Activated CD8-positive, alpha-beta memory T cell treated with anti-CD3 and anti-CD28 coated beads for 36 hours (primary cell): ENCODE data around the gene ZNF622. TPM values are rescaled to one million over a fixed set of nuclear protein-coding genes. Genes with fewer than 3 reads are reported as not detected.
"Not testable (repeated sequence)": the region's sequence is repeated elsewhere in the genome, so short reads cannot be mapped to it uniquely, and the experiment has no call there.

Experiments used
- CTCF ChIA-PET: fragments of 350-600 bp; sonication (Branson Sonifier 250); formaldehyde crosslinking; loops from one replicate; lab custom pipeline; 2021; ENCODE audit warnings: antibody characterized with exemption; lab: Charles Lee
- POLR2A ChIA-PET: fragments of 350-600 bp; sonication (Branson Sonifier 250); formaldehyde crosslinking; loops from one replicate; lab custom pipeline; 2021; ENCODE audit warnings: antibody characterized with exemption; lab: Charles Lee
- total RNA-seq, 2 experiments: library from RNA; stranded (reverse); gene quantifications; one replicate each; pipeline ENCODE4 v1.2.3, GENCODE V29; 2021

ZNF622 gene
- total RNA-seq, 2 experiments from 2014 or later = 42.1 to 45.0 TPM

- CTCF ChIA-PET = interaction anchor here (1.8 kb wide), 1 partner anchor 8 kb away, joined by 4 read pairs; no protein-coding TSS in a partner anchor
- POLR2A ChIA-PET = no interaction called here
These were observed 17.8 kb upstream of the ZNF622 start for GRCh38 chr5:16483361-16483760.

GRCh38 chr5:16482891-16483290 is 17.3 kb upstream of the ZNF622 start:
- ChIA-PET POLR2A (no interaction called here), CTCF (interaction anchor here (1.8 kb wide), 1 partner anchor 8 kb away, joined by 4 read pairs; no protein-coding TSS in a partner anchor)

DNA sequence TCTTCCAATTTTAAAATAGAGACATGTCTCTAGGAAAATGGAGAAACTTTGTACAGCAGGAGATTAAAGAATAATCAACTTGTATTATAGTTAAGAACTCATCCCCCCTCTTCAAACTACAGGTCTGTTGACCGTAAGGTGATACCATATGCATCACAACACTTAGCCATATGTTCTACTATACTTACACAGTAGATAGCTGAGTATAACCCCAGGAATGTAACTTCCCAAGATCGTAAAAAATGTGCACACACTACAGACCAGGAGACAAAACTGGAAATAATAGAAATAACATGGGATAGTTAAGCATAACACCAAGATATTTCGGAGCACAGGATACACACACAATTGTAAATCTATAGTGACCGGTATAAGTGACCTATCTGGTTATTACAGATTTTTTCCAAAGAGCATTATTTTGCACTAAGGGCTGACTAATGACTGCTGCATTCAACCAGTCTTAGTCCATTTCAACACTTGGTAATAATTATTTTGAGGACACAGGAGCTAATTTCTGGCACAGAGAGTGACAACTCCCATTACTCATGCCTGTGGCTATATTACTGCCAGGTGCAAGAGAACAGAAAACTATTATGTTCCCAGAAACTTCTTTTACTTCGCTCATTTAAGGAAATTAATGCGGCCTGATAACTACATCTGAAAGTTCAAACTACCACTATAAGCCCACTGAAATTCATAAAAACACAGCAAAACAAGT is 15.4 kb upstream of the ZNF622 start:
- CTCF ChIA-PET = interaction anchor here (1.5 kb wide), 1 partner anchor 16 kb away, joined by 3 read pairs; no protein-coding TSS in a partner anchor
- POLR2A ChIA-PET = no interaction called here

GRCh38 chr5:16480144-16480543 is 14.5 kb upstream of the ZNF622 start:
- POLR2A ChIA-PET = no interaction called here
- CTCF ChIA-PET = no interaction called here

DNA sequence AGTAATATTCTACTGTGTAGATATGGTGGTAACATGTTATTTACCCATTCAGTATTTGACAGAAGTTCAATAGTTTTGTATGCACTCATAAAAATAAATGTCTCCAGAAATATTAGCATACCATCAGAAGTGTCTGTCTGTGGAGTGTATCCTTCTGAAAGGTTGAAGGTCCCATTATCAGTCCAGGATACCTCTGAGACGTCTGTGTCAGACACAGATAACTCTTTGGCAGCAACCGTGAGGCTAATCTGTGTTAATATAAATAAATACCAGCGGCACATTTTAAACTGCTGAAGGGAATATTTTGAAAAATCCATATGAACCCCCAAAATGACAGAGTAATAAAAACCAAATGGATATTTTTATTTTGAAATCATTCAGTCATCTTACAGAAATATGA is 11.9 kb upstream of the ZNF622 start:
- CTCF ChIA-PET = no interaction called here
- POLR2A ChIA-PET = no interaction called here

DNA sequence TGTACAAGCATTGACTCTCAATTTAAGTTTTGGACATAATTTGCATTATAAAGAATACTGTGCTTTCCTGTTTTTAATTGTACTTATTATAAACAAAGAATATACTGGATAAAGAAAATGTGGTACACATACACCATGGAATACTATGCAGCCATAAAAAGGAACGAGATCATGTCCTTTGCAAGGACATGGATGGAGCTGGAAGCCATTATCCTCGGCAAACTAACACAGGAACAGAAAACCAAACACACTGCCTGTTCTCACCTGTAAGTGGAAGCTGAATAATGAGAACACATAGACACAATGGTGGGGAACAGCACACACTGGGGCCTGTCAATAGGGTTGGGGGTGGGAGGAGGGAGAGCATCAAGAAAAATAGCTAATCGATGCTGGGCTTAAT is 10.8 kb upstream of the ZNF622 start:
- POLR2A ChIA-PET = not testable (repeated sequence)

DNA sequence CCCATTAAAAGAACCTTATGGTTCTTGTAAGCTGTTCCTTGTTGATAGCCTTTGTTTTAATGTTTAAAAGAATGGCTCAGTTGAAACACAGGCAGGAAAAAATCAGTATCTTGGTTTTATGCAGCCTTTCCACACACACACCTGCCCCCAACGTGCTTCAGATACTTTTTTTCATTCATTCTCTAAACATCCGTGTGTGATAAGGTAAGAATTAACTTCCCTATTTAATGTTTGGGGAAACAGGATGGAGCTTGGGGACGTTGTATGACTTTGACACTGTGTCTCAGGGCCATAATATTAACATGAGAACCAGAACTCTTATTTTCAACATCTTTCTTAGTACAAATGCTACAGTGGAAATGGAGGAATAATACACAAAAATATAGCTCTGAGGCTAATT is 5.8 kb upstream of the ZNF622 start:
- CTCF ChIA-PET = interaction anchor here (1.4 kb wide), 1 partner anchor 81 kb away, joined by 3 read pairs; no protein-coding TSS in a partner anchor
- POLR2A ChIA-PET = no interaction called here

More for the DNA sequence above, 10.8 kb upstream of the ZNF622 start:
- CTCF ChIA-PET = interaction anchor here (0.6 kb wide), 1 partner anchor 27 kb away, joined by 3 read pairs; no protein-coding TSS in a partner anchor

DNA sequence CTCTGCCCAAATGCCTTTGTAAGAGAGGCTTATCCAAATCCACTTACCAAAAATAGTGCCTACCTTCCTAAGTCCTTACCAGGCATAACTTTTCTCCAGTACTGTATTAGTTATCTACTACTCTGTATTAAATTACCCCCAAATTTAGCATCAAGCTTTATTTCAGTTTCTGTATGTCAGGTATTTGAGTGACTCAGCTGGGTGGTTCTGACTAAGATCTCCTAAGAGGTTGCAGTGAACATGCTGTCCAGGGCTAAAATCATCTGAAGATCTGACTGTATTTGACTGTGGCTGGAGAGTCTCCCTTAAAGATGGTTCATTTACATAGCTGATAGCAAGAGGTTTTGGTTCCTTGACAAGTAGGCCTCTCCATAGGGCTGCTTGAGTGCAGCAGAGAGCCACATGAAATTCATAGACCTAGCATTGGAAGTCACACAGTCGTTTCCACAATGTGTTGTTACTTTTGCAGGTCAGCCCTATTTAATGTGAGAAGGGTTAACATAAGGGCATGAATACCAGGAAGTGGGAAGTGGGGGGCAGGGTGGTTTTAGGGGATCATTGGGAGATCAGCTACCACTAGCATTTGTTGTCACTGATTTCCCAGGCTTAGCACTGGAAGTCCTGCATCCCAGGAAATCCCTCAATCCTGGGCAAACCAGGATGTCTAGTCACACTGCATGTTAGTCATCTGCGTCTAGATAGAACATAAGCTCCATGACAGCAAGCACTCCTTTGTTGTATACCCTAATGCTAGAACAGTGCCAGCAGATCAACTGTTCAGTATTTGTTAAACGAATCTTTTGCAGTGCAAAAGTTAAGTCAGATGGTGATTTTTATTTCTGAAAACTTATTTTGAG is 2.0 kb upstream of the ZNF622 start:
- CTCF ChIA-PET = interaction anchor here (0.9 to 1.0 kb wide), 2 partner anchors 11 to 307 kb away, joined by 3 read pairs; no protein-coding TSS in a partner anchor
- POLR2A ChIA-PET = interaction anchor here (1.2 kb wide), 1 partner anchor 12 kb away, joined by 8 read pairs; no protein-coding TSS in a partner anchor

DNA sequence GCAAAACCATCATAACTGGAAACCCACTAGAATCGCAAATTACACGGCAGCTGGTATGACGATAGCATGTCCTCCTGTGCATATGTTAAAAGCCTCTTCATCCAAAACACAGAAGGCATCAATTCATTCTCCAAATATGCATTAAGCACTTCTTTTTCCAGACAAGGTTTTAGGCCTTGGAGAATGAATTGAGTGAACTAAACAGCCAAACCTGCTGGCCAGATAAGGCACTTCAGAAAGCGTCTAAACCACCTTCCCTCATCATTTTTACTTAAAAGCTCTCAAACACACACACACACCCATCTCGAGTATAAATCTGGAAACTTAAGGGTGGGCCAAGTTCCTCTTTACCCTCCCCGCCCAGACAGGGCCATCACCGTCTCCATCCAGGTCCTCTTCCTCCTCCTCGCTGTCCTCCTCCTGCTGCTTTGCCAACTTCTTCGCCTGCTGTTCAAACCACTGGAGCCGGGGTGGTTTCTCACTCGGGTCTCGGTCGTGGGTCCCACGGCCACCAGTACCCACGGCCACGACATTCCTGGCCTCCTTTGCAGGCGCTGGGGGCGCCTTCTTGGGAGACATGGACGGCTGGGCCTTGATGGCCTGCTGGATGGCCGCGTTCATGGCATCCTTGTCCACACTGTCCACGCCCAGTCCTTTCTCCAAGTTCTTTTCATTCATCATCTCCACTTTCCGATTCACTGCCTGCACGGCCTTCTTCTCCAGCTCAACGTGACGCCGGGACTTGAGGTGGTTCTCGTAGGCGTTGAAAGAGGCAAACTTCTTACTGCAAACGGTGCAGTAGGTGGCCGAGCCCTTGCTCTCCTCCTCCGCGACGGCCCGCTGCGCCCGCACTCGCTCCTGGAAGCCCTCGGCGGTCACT is 696 bp downstream of the ZNF622 start:
- ChIA-PET CTCF (interaction anchor here (0.7 to 1.1 kb wide), 2 partner anchors 9 to 17 kb away, joined by 3 read pairs; no protein-coding TSS in a partner anchor), POLR2A (interaction anchor here (0.9 kb wide), 1 partner anchor 152 kb away, joined by 4 read pairs; the partner anchor contains the start of gene RETREG1)

DNA sequence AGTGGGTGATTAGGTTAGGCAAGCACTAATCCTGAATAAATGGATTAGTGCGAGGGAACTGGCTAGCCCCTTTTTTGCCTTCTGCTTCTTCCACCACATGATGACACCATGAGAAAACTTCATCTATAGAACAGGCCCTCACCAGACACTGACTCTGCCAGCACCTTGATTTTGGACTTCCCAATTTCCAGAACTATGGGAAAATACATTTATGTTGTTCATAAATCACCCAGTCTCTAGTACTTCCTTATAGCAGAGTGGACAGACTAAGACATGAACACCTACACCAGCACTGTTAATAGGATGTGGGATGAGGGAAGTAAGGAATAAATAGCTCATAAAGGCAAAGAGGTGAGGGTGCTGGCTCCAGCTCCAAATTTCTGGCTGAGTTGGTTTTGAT is 1.4 kb downstream of the ZNF622 start:
- ChIA-PET CTCF (interaction anchor here (1.1 kb wide), 1 partner anchor 8 kb away, joined by 3 read pairs; no protein-coding TSS in a partner anchor), POLR2A (interaction anchor here (0.9 kb wide), 1 partner anchor 152 kb away, joined by 4 read pairs; the partner anchor contains the start of gene RETREG1)

DNA sequence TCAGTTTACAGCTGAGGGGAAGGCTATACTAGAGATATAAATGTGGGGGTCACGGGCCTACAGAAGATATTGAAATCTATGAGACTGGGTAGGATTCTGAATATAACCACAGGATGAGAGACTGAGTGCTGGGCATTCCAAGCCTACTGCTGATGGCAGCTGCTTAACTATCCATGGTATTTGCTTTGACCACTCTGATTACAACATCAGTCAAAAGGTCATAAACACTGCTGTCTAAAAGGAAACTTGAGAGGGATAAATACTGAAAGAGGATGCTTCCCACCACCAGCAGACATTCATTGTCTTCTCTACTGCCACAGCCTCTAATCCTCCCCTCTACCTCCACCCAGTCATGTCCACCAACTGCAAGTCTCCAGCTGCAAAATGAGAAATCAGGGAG is 3.8 kb downstream of the ZNF622 start:
- ChIA-PET POLR2A (no interaction called here), CTCF (no interaction called here)

GRCh38 chr5:16461026-16461425 is 4.6 kb downstream of the ZNF622 start:
- ChIA-PET CTCF (no interaction called here), POLR2A (no interaction called here)

- ChIA-PET POLR2A (no interaction called here), CTCF (interaction anchor here (0.5 kb wide), 1 partner anchor 164 kb away, joined by 4 read pairs; no protein-coding TSS in a partner anchor)
These were observed 6.1 kb downstream of the ZNF622 start for GRCh38 chr5:16459451-16459850.

DNA sequence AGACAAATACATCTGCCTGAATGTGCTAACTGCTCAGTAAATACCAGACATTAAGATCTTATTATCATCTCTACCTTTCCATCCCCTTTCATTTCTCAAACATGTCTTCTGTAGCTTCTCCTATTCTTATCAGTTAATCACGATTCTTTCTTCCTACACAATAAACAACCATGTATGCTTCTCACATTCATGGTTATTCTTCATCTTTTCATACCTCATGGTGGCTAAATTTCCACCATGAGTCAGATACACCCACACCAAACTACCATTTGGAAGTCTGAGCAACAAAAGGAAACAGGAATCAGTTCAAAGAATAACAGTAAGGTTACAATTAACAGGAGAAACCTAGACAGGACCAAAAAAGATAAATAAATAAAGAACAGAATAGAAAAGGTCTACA is 7.7 kb downstream of the ZNF622 start:
- POLR2A ChIA-PET = no interaction called here
- CTCF ChIA-PET = interaction anchor here (0.9 to 1.3 kb wide), 3 partner anchors 11 to 297 kb away, joined by 3 read pairs; no protein-coding TSS in a partner anchor

DNA sequence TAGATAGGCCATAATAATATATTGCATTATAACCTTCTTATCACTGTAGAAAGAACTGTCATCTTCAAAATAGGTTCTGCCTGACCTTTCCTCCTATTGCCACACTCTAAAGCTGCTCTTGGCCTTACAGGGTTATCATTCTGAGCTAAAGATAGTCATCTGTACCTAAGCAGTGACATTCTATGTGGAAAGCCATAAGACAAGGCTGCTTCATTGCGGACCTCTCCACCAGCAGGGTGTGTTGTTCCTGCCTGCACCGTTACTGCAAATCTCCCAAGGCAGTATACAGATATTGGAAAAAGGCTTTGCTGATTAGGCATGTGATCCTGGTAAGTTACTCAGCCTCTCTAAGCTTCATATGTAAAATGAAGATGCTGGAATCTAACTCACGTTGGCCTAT is 8.1 kb downstream of the ZNF622 start:
- ChIA-PET CTCF (interaction anchor here (0.9 to 1.3 kb wide), 3 partner anchors 11 to 296 kb away, joined by 3 read pairs; no protein-coding TSS in a partner anchor), POLR2A (no interaction called here)

DNA sequence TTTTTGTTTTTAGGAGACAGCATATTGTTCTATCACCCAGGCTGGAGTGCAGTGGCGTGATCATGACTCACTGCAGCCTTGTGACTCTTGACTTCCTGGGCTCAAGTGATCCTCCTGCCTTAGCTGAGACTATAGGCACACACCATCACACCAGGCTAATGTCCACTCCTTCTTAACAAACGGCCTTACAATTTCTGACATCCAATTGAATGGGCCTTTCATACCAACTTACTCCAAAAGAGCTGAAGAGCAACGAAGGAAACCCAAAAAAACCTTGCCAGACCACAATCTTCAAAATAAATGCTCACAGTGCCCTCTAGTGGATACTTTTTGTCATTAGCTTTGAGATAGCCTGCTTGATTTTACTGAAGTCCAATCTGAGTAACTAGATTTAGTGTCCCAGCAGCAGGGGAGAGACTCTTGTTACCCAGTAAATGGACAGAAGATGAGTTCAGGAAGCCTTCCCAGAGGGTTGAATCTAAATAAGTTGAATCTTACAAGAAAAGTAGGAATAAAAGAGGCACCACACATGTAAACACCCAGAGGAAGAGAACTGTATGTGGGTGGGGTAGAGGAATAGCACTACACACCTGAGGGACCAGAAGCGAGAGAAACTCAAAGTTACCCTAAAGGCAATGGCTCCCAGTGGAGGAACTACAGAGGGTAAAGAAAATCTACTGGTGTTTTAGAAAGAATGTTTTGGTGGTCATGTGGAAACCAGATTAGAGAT is 9.3 kb downstream of the ZNF622 start:
- CTCF ChIA-PET = interaction anchor here (0.6 to 1.9 kb wide), 6 partner anchors 8 to 886 kb away, joined by 3 to 11 read pairs (median 3); no protein-coding TSS in a partner anchor

DNA sequence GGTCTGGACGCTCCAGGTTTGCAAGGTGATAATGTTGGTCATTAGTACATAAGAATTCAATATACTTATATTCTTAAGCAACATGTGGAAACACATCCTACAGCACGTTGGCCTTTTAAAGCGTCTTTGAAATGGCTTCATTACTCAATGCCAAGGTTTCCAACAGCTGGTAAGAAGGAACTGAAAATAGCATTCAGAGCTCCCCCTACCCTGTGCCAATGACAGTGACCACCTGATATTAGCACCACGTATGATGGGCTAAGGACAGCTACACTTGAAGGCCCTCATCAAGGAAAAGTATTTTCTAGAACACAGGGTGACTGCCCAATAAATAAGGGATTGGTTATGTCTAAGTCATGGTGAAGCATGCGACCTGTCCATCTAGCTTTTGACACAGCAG is 9.9 kb downstream of the ZNF622 start:
- CTCF ChIA-PET = interaction anchor here (0.6 to 1.9 kb wide), 5 partner anchors 9 to 885 kb away, joined by 3 to 11 read pairs (median 3); no protein-coding TSS in a partner anchor

More for the DNA sequence above, 9.3 kb downstream of the ZNF622 start:
- POLR2A ChIA-PET = interaction anchor here (1.2 kb wide), 1 partner anchor 11 kb away, joined by 8 read pairs; no protein-coding TSS in a partner anchor

More for the DNA sequence above, 9.9 kb downstream of the ZNF622 start:
- POLR2A ChIA-PET = interaction anchor here (1.2 kb wide), 1 partner anchor 12 kb away, joined by 8 read pairs; no protein-coding TSS in a partner anchor
